Esophagus squamous epithelium (tissue), 4 donors: Measurements from ENCODE around the gene DEAF1.

Experiments
- POLR2A ChIP-seq, 4 donors: fragments of 450-650 bp; IDR thresholded peaks; one replicate each; pipeline ENCODE4 v1.6.1; 2017; ENCODE audit warnings: antibody characterized with exemption in 4 of 4, mild to moderate bottlenecking in 4 of 4, moderate library complexity in 3 of 4
- TF ChIP-seq, protein P1 (sequence below), 6 experiments: fragments of 450-650 bp in 4 of 6; fragments of 200-600 bp in 2 of 6; sonication (generic) in 2 of 6; IDR thresholded peaks; one replicate each; pipeline ENCODE4 v1.5.1; 2016 to 2019; ENCODE audit warnings: antibody characterized with exemption in 6 of 6, mild to moderate bottlenecking in 4 of 6, moderate library complexity in 4 of 6

DNA sequence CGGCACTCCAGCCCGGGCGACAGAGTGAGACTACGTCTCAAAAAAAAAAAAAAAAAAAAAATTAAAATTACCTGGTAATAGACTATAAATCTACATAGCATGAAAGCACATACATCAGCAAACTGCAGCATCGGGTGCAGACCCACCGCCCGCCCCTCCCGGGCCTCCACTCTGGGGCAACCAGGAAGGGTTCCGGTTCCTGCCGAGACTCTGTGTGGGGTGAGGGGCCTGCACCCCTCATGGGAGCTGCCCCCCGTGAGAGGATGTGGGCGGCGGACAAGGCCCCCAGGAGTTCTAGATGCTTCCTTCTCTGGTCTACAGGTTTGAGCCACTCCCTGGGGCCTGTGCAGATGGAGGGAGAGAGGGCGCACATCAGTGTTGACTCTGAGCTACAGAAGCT, 48.8 kb downstream of the DEAF1 start:
- TF ChIP-seq, protein P1, sequence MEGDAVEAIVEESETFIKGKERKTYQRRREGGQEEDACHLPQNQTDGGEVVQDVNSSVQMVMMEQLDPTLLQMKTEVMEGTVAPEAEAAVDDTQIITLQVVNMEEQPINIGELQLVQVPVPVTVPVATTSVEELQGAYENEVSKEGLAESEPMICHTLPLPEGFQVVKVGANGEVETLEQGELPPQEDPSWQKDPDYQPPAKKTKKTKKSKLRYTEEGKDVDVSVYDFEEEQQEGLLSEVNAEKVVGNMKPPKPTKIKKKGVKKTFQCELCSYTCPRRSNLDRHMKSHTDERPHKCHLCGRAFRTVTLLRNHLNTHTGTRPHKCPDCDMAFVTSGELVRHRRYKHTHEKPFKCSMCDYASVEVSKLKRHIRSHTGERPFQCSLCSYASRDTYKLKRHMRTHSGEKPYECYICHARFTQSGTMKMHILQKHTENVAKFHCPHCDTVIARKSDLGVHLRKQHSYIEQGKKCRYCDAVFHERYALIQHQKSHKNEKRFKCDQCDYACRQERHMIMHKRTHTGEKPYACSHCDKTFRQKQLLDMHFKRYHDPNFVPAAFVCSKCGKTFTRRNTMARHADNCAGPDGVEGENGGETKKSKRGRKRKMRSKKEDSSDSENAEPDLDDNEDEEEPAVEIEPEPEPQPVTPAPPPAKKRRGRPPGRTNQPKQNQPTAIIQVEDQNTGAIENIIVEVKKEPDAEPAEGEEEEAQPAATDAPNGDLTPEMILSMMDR (IDR thresholded peaks at IDR 0.05), result no peak
- no peak for TF ChIP-seq POLR2A (IDR thresholded peaks at IDR 0.05)
